Measurements from ENCODE around the gene ARSK.

The ARSK gene

GRCh38 chr5:95647886-95648860 is 93.3 kb downstream of the ARSK start:
- no peak for DNase-seq (ENCODE audit: low read depth)

DNA sequence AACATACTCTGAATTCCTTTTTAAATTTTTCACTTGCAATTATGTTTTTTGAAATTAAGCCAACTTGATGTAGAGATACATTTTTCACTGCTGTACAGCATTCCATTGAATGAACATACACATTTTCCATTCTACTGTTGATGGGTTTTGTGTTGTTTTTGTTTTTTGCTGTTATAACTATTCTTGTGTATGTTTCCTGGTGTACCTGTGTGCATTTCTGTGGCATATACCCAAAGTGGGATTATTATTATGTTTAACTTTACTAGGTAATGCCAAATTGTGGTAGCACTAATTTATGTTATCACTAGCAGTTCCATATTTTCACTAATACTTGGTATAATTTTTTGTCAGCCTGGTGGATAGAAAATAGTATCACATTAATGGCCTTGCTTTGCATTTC is 94.4 kb downstream of the ARSK start:
- DNase-seq (ENCODE audit: low read depth), result no peak

GRCh38 chr5:95649842-95650620 is 95.1 kb downstream of the ARSK start:
- DNase-seq (ENCODE audit: low read depth), result no peak

DNA sequence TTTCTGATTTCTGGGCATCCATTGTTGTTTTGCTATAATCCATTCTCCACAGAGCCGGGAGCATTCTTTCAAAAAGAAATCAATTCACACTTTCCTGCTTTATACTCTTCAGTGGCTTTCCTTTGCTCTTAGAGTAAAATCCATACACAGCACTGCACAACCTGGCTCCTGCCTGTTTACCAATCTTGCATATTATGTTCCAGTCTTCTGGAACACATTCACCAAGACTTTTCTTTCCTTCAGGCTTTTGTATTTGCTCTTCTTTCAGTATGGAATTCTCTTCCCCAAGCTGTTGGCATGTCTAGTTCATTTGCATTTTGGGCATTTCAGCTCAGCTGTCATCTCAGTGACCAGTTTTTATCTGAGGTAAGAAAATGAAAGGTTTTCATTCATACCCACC is 97.9 kb downstream of the ARSK start:
- DNase-seq (ENCODE audit: low read depth), result no peak

DNA sequence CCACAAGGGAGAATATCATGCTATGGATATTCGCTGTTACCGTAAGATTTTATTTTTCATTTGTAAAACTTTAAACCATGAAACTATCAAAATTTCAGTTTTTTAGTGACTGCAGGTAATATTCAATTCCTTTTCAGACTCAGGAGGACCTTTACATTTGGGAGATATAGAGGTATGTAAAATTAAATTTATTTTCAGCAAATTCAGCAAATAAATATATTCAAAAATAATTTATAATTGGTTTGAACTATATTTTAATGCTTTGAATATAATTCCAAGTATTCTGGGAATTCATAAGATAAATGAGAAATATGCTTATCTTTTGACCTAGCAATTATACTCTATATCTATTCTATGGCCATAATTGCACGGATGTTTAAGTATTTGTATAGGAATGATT is 99.3 kb downstream of the ARSK start:
- no peak for DNase-seq (ENCODE audit: low read depth)

Measured in fibroblast of gingiva (primary cell).